Ishikawa (cell line): Measurements from ENCODE around the gene DUSP9.

ENCODE experiments used
- EGR1 ChIP-seq: IDR thresholded peaks from 2 replicates; pipeline ENCODE4 v1.6.1; 2012
- RAD21 ChIP-seq: IDR thresholded peaks from 2 replicates; pipeline ENCODE4 v1.6.1; 2012; ENCODE audit warnings: low read depth
- REST ChIP-seq: IDR thresholded peaks from 2 replicates; pipeline ENCODE4 v1.6.1; 2012; ENCODE audit warnings: low read depth, mild to moderate bottlenecking

- no peak for TF ChIP-seq EGR1
- TF ChIP-seq RAD21, result no peak
- TF ChIP-seq REST, result no peak
Observed at GRCh38 chrX:153641627-153642026, 5.4 kb upstream of the DUSP9 start.
